HG03280 (cell line): ENCODE measurements around the gene ARPC2.
"Not testable (repeated sequence)": the region's sequence is repeated elsewhere in the genome, so short reads cannot be mapped to it uniquely, and the experiment has no call there.

Experiments used
- ATAC-seq: cut with Tn5 transposase; IDR thresholded peaks from one replicate; pipeline ENCODE4 v1.9.1; 2021; ENCODE audit warnings: mild to moderate bottlenecking, moderate library complexity; ENCODE audit not compliant: unreplicated experiment

Gene ARPC2

GRCh38 chr2:218269900-218270720 is 53.1 kb downstream of the ARPC2 start, which contains the start of the genes AAMP and PNKD:
TSS of gene AAMP (minus strand) at chr2:218270137. CDS start at chr2:218270086, 51 bp downstream.
TSS of gene PNKD (plus strand) at chr2:218270519. CDS start at chr2:218270536, 17 bp downstream.
- peak; percentile 93 for ATAC-seq

DNA sequence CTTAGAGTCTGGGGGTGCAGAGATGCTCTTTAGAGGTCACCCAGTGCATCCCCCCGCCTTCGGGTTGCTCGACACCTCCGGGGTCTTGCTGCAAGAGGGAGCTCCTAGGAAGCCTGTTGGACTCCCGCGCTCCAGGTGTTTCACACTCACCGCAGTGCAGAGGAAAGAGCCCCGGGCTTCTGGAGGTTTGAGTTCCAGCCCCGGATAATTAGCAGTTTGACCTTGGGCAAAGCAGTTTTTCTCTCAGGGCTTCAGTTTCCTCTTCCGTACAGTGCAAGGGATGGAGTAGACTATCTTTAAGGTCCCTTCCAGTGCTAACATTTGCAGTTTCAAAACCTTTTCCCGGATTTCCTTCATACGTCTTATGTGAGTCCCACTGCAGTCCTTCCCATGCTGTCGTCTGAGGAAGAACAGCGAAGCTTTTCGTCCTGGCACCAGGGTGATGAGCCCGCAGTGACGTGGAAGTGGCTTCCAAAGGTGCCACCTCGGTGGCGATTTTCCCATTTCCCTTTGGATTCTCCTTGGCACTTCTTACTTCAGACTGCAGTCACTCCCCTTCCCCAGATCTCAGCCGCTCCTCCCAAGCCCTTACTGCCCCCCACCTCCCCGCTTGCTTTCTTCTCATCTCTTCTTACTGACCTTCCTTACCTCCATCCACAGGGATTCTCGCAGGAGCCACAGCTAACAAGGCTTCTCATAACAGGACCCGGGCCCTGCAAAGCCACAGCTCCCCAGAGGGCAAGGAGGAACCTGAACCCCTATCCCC is 53.9 kb downstream of the ARPC2 start:
- ATAC-seq = no peak

- ATAC-seq = no peak
These were observed 54.5 kb downstream of the ARPC2 start for GRCh38 chr2:218271487-218271797.

DNA sequence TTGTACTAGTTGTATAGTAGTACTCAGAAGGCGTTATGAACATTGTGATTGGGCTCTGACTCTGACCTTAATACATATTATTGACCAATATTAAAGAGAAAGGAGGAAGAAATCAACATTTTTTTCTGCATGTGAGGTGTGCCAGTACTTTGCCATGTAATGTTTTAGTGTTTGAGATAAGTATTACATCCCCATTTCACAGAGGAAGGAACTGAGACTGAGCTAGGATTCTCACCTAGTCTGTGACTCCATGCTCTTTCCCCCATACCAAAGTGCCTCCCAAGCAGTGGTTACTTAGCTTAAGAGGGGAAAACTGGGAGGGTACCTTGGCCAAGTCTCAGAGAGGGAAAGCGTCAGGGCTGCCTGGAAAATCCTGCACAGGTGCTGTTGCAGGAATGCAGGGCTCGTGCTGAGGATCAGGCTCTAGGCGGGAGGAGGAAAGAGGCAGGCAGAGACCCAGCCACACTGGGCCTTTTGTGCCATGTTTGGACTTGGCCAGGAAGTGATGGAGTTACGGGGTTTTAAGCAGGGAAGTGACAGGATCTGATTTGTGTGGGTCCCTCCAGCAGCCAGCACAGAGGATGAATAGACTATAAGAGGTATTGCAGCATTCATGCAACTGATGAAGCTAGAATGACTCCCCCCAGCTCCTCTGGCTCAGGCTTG is 55.0 kb downstream of the ARPC2 start:
- ATAC-seq = no peak

DNA sequence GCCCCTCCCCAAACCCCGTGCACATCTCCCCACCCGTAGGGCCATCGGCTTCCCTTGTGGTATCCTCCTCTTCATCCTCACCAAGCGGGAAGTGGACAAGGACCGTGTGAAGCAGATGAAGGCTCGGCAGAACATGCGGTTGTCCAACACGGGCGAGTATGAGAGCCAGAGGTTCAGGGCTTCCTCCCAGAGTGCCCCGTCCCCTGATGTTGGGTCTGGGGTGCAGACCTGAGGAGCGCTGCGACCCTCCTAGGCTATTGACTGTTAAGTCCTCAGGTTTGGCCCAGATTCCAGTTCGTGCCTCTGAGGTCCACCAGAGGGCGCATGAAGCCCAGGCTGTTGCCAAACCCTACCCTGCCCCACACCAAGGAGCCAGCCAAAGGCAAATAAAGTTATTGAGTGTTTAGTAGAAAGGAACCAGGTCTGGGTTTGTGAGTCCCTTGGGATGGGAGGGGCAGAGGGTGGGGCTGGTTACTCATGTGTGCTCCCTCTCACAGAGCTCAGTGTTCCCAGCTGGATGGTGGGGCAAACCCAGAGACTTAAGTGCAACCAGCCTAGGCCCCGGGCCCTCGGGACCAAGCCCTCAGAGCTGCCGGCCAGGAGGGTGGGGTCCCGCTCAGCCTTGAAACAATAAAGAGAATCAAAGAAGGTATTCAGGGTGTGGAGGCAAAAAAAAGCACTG is 55.7 kb downstream of the ARPC2 start:
- ATAC-seq = no peak

GRCh38 chr2:218273214-218273907 is 56.4 kb downstream of the ARPC2 start:
- ATAC-seq = not testable (repeated sequence)

DNA sequence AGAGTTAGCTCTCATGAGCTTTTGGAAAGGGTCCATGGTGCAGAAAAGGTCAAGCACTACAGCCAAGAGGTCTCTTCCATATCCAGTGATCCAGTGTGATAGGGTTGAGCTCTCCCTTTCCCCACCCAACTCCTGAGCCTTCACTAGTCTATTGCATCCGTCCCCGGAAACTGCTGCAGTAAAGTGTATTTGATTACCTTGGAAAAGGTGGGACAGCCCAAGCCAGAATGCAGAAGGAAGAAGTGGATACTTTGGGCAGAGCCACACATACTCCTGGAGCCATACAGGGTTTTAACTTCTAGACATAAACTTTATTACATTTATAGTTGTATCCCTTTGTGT is 56.9 kb downstream of the ARPC2 start:
- no peak for ATAC-seq

- no peak for ATAC-seq
These were observed 57.6 kb downstream of the ARPC2 start for GRCh38 chr2:218274586-218274985.

DNA sequence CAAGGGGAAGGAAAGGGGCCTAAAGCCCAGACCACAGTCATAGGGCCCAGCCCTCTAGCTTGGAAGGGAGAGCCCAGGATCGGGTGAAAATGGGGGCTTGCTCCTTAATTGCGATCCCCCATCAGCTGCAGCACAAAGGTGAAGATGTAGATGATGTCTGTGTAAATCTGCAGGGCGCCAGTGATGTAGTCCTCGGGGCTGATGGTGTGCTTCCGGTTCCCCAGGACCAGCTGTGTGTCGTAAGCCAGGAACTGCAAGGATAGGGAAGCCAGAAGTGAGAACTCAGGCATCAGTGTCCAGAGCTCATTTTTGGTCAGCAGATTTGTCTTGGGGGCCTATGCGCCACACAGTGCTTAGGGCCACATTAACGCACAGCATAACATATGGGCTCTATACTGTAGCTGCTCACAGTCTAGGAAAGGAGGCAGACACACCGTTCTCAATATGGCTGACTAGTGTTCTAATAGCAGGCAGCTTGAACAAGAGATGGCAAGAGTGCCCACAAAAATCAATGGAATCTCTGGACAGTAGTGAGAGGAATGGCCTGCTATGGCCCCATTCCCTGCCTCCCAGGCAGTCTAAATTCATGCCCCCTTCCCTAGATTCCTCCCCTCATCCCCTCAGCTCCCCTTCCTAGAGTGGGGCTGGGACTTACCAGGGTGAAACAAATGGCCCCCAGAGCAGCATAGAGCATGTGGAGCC is 58.5 kb downstream of the ARPC2 start:
- no peak for ATAC-seq

DNA sequence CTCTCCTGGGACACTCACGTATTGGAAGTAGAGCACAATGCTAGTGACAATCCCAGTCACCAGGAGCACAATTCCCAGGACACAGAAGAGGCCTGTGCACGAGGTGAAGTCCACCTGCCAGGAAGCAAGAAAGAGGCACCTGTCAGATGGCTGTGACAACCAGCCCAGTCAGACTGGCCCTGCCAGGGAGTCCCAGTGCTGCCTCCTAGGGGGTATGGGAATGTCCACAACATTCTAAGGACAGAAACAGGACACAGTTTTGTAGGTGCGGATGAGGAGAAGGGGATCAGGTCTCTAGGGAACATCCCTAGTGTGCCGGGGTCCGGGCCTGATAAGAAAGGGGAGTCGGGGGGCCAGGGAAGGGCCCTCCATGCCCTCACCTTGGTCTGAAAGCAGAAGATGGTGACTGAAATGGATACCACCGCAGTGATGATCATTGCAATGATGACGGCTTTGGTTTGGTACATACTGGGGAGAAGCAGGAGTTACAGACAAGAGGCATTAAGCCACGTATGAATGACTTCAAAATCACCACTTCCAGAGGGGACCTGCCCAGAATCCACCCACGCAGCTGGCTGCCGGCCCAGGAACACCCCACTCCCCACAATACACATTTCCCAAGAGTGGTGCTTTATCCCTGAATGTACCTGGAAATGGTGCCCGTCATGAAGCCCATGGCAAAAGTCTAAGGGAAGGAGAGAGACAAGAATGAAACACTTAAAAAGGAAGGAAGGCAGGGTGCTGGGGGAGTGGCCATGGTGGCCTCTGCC is 60.2 kb downstream of the ARPC2 start:
- ATAC-seq = no peak

- ATAC-seq = no peak
These were observed 60.9 kb downstream of the ARPC2 start for GRCh38 chr2:218277921-218278320.

GRCh38 chr2:218278531-218279360 is 61.8 kb downstream of the ARPC2 start:
- no peak for ATAC-seq

- ATAC-seq = no peak
These were observed 63.4 kb downstream of the ARPC2 start for GRCh38 chr2:218280260-218280870.

- no peak for ATAC-seq
These were observed 64.5 kb downstream of the ARPC2 start for GRCh38 chr2:218281449-218281848.

- ATAC-seq = no peak
These were observed 65.4 kb downstream of the ARPC2 start for GRCh38 chr2:218282173-218282991.

DNA sequence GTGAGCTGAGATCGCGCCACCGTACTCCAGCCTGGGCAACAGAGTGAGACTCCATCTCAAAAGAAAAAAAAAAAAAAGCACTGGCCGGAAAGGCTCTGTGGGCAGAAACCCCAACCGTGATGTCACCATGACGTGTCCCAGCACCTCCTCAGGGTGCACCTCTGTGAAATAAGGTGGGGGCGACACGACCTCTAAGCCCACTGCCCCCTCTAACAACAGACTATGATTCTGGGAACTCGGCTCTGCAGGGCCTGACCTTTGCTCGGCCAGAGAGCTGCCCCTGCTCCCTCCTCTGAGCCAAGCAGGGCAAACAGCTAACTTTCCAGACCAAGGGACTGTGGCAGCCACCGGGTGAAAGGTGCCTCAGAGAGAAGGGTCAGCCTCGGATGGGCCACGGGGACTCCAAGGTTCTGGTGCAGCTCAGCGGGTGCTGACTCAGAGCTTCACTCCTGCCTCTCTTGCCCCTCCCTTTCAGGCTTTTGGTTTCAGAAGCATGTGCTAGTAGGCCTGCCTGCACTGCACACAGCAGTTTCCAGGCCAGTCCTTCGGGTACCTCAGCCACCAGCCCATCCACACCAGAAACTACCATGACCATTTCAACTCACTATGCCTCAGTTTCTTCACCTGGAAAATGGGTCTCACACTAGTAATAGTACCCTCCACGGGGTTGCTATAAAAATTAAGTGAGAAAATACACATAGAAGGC is 67.3 kb downstream of the ARPC2 start:
- peak; percentile 63 for ATAC-seq
